Measurements from ENCODE around the gene SPSB4. TPM values are rescaled to one million over a fixed set of nuclear protein-coding genes. Genes with fewer than 3 reads are reported as not detected.

The SPSB4 gene
- total and polyA plus RNA-seq, 2 of the 8 experiments (the other 6 are each of a cell fraction or from before 2014, with no cell fraction given): 15.1 to 17.2 TPM

DNA sequence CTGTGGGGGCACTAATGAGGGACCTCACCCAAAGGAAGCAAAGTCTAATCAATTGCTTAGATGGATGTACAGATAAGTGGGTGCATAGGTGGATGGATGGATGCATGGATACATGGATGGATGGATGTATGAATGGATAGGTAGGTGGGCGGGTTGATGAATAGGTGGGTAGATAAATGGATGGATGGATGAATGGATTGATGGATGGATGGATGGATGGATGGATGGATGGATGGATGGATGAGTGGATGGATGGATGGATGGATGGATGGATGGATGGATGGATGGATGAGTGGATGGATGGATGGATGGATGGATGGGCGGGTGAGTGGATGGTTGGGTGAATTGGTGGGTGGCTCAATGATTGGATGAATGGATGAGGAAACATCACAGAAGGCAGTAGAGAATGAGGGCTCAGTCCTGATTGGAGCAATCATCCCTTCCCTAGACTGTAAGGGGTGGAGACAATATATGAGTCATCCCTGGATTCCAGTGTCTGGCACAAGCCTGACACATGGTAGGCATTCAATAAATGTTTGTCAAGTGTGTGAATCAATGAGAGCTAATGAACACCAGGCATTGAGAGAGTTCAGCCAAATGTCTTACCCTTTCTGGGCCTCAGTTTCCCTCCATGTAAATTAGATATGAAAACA is 140.1 kb downstream of the SPSB4 start:
- no peaks in the 10 kb centered on the region for H3K79me2 ChIP-seq (ENCODE audit: control insufficient read depth in 1 of 2, insufficient read depth in 2 of 2, low read length in 2 of 2)
- H2AK5ac ChIP-seq (ENCODE audit: low read depth, low read length): no peak overlapping the region
- H2BK120ac ChIP-seq (replicated peaks; ENCODE audit: low read depth, low read length): no peak overlapping the region
- no peaks in the 10 kb centered on the region for H3K27me3 ChIP-seq (replicated peaks in 1 of 4; ENCODE audit: control insufficient read depth in 3 of 4, extremely low read depth in 1 of 4, insufficient read depth in 3 of 4, low read length in 3 of 4)
- DNase-seq (ENCODE audit: low read depth in 1 of 2, low spot score in 2 of 2): no peak
- 59 to 100% methylated on average over 1 to 2 of the region's 2 CpGs for WGBS, 2 experiments (ENCODE audit: extremely low coverage in 1 of 2, insufficient coverage in 1 of 2, insufficient read length in 1 of 2, insufficient replicate concordance in 2 of 2, low coverage in 1 of 2, low lambda C conversion rate in 2 of 2, missing lambda C conversion rate in 1 of 2)
- H3K4me2 ChIP-seq (ENCODE audit: insufficient read depth in 1 of 2, low read depth in 2 of 2, low read length in 2 of 2): no peak overlapping the region
- H2BK15ac ChIP-seq (ENCODE audit: low read length): no peak overlapping the region
- no peaks in the 10 kb centered on the region for H3K9me3 ChIP-seq (ENCODE audit: insufficient read depth in 2 of 2, low read depth in 1 of 2, low read length in 1 of 2)
- no peak overlapping the region for H3K9ac ChIP-seq (replicated peaks in 1 of 4; ENCODE audit: extremely low read depth in 1 of 4, low read depth in 3 of 4, low read length in 3 of 4)
- H2BK12ac ChIP-seq (ENCODE audit: low read depth, low read length): no peak overlapping the region
- no peak overlapping the region for H3K4ac ChIP-seq (replicated peaks; ENCODE audit: insufficient read length, low read depth, low read length)
- no peaks in the 10 kb centered on the region for H3K79me1 ChIP-seq (ENCODE audit: low read depth, low read length)
- H3K14ac ChIP-seq (ENCODE audit: insufficient read length): no peak overlapping the region
- H3K23ac ChIP-seq (ENCODE audit: insufficient read length): no peak overlapping the region
- H4K20me1 ChIP-seq (replicated peaks in 1 of 2; ENCODE audit: control insufficient read depth in 1 of 2, insufficient read depth in 2 of 2, low read length in 2 of 2): no peaks in the 10 kb centered on the region
- FAIRE-seq: no peak
- H2BK20ac ChIP-seq (ENCODE audit: low read length): no peak overlapping the region
- H3K36me3 ChIP-seq (ENCODE audit: control insufficient read depth in 2 of 4, insufficient read depth in 4 of 4, low read length in 3 of 4): no peaks in the 10 kb centered on the region
- H3K27ac ChIP-seq (ENCODE audit: low read depth, low read length): no peak overlapping the region
- no peak overlapping the region for H3K18ac ChIP-seq (ENCODE audit: extremely low read depth, low read length)
- H4K91ac ChIP-seq (replicated peaks; ENCODE audit: insufficient read length, low read length): no peak overlapping the region
- H3K23me2 ChIP-seq (ENCODE audit: low read depth, low read length): peaks cover 4% of the 10 kb centered on the region; the same call in 1 of the 2 replicates
- no peak overlapping the region for H2AFZ ChIP-seq (ENCODE audit: low read length)
- no peak overlapping the region for H2BK5ac ChIP-seq (ENCODE audit: low read depth, low read length)
- ChIA-PET CTCF (ENCODE audit: partially characterized antibody) (interaction anchor here (0.7 to 14.1 kb wide), 33 partner anchors 8 to 293 kb away, joined by 3 to 137 read pairs (median 4); partner anchors contain the start of gene SPSB4), POLR2A (ENCODE audit: partially characterized antibody) (no interaction called here)
- no peak overlapping the region for H4K8ac ChIP-seq (ENCODE audit: extremely low read depth, insufficient read depth, low read length)
- no peaks in the 10 kb centered on the region for H3K4me1 ChIP-seq (replicated peaks in 1 of 4; ENCODE audit: control insufficient read depth in 3 of 4, insufficient read depth in 4 of 4, low read length in 3 of 4)
- no peak overlapping the region for H3K56ac ChIP-seq (replicated peaks; ENCODE audit: insufficient read length, low read depth, low read length)
- no peak overlapping the region for H3K4me3 ChIP-seq (ENCODE audit: extremely low read depth in 1 of 4, insufficient read depth in 2 of 4, low read depth in 3 of 4, low read length in 4 of 4)
- H4K5ac ChIP-seq (ENCODE audit: insufficient read length, low read depth, low read length): no peak overlapping the region
- TF ChIP-seq BRCA1 (IDR thresholded peaks at IDR 0.05; ENCODE audit: low read depth, low read length) (no peak), HDAC6 (IDR thresholded peaks at IDR 0.05; ENCODE audit: low read depth, low read length) (no peak), NANOG (IDR thresholded peaks at IDR 0.05; ENCODE audit: insufficient read depth, low read depth, low read length, poor library complexity, severe bottlenecking) (no peak), YY1 (IDR thresholded peaks at IDR 0.05; ENCODE audit: low read depth, low read length) (no peak), RFX5 (IDR thresholded peaks at IDR 0.05; ENCODE audit: borderline replicate concordance, low read depth, low read length) (no peak), BCL11A (IDR thresholded peaks at IDR 0.05; ENCODE audit: low read depth in 2 of 2, low read length in 2 of 2) (no peak), RAD21 (IDR thresholded peaks at IDR 0.05 in 1 of 2, conservative IDR thresholded peaks at IDR 0.05 in 1 of 2; ENCODE audit: low read depth in 2 of 2, low read length in 2 of 2) (no peak), TEAD4 (IDR thresholded peaks at IDR 0.05; ENCODE audit: low read depth, low read length) (no peak), TBP (IDR thresholded peaks at IDR 0.05; ENCODE audit: low read depth, low read length) (no peak), SP2 (IDR thresholded peaks at IDR 0.05; ENCODE audit: low read length) (no peak)
- TF ChIP-seq, protein P1, sequence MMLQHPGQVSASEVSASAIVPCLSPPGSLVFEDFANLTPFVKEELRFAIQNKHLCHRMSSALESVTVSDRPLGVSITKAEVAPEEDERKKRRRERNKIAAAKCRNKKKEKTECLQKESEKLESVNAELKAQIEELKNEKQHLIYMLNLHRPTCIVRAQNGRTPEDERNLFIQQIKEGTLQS (IDR thresholded peaks at IDR 0.05; ENCODE audit: insufficient read depth, low read depth, low read length): no peak
- TF ChIP-seq, protein P2, sequence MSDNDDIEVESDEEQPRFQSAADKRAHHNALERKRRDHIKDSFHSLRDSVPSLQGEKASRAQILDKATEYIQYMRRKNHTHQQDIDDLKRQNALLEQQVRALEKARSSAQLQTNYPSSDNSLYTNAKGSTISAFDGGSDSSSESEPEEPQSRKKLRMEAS (IDR thresholded peaks at IDR 0.05): no peak

All from H1 (cell line).